PC-9 (cell line): ENCODE measurements around the gene UFM1.

Source experiments
- EZH2 ChIP-seq: fragments of 200-600 bp; sonication (generic); IDR thresholded peaks from 2 replicates; pipeline ENCODE4 v1.8.0; 2017; ENCODE audit warnings: antibody characterized with exemption, low read depth
- TF ChIP-seq, protein P1 (sequence below): fragments of 200-600 bp; sonication (generic); conservative IDR thresholded peaks from 2 replicates; pipeline ENCODE4 v1.6.1; 2017; ENCODE audit warnings: mixed run types, antibody characterized with exemption, mild to moderate bottlenecking, moderate library complexity

DNA sequence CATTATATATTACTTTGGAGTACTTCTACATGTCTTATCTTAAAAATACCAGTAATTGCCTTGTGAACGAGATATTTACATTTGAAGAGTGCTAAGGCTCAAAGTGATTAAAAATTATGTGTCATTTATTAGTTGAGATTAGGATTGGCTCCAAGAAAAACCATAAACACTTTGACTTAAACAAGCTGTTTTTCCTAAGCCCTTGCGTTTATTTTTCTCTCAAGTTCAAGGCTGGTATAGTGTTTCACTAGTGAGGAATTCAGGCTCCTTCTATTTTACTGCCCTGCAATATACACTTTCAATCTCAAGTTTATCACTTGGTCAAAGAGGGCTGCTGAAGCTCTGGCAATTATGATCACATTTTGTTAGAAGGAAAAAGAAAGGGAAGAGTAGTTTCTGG, 49.9 kb downstream of the UFM1 start:
- TF ChIP-seq EZH2, result no peak
- TF ChIP-seq, protein P1, sequence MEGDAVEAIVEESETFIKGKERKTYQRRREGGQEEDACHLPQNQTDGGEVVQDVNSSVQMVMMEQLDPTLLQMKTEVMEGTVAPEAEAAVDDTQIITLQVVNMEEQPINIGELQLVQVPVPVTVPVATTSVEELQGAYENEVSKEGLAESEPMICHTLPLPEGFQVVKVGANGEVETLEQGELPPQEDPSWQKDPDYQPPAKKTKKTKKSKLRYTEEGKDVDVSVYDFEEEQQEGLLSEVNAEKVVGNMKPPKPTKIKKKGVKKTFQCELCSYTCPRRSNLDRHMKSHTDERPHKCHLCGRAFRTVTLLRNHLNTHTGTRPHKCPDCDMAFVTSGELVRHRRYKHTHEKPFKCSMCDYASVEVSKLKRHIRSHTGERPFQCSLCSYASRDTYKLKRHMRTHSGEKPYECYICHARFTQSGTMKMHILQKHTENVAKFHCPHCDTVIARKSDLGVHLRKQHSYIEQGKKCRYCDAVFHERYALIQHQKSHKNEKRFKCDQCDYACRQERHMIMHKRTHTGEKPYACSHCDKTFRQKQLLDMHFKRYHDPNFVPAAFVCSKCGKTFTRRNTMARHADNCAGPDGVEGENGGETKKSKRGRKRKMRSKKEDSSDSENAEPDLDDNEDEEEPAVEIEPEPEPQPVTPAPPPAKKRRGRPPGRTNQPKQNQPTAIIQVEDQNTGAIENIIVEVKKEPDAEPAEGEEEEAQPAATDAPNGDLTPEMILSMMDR, result no peak
